Peyer's patch (tissue), 4 donors: ENCODE data around the gene IFT122. TPM values are rescaled to one million over a fixed set of nuclear protein-coding genes. Genes with fewer than 3 reads are reported as not detected.

Experiments
- DNase-seq, 3 donors: peaks; one replicate each; pipeline ENCODE4 v3.0.0-alpha.2; 2017 to 2019
- H3K27ac ChIP-seq, 4 donors: fragments of 200-600 bp; sonication (generic); one replicate each; pipeline ENCODE4 v1.5.1; 2016 to 2019
- H3K27me3 ChIP-seq, 2 donors: fragments of 200-600 bp; sonication (generic); one replicate each; pipeline ENCODE4 v1.5.1; 2019
- H3K36me3 ChIP-seq, 3 donors: fragments of 200-600 bp; sonication (generic); one replicate each; pipeline ENCODE4 v1.5.1; 2016 to 2019
- H3K4me1 ChIP-seq, 4 donors: fragments of 200-600 bp; sonication (generic); one replicate each; pipeline ENCODE4 v1.5.1; 2016 to 2019
- H3K4me3 ChIP-seq, 4 donors: fragments of 200-600 bp; sonication (generic); 1 replicate in 3 of 4; 2 replicates in 1 of 4; pipeline ENCODE4 v1.5.1; 2016 to 2019; ENCODE audit warnings: mild to moderate bottlenecking in 1 of 4
- H3K9me3 ChIP-seq, 4 donors: fragments of 200-600 bp; sonication (generic); one replicate each; pipeline ENCODE4 v1.5.1; 2016 to 2019; ENCODE audit warnings: mild to moderate bottlenecking in 1 of 4
- CTCF ChIP-seq, 6 experiments: fragments of 450-650 bp in 4 of 6; fragments of 200-600 bp in 2 of 6; sonication (generic) in 1 of 6; IDR thresholded peaks; one replicate each; pipeline ENCODE4 v1.5.1; 2017 to 2019; ENCODE audit warnings: antibody characterized with exemption in 6 of 6, mild to moderate bottlenecking in 3 of 6, moderate library complexity in 1 of 6
- POLR2A ChIP-seq, 2 donors: fragments of 450-650 bp; IDR thresholded peaks; one replicate each; pipeline ENCODE4 v1.5.1; 2017; ENCODE audit warnings: antibody characterized with exemption in 2 of 2, mild to moderate bottlenecking in 2 of 2, moderate library complexity in 2 of 2
- total RNA-seq, 4 donors: library from RNA; depleted of rRNA; stranded (reverse); fragments of >200 nt; gene quantifications; one replicate each; pipeline ENCODE4 v1.1.0, GENCODE V29; 2016

Gene IFT122
- total RNA-seq, 4 donors from 2014 or later = 10.9 to 85.0 (median 26.4) TPM

- H3K9me3 ChIP-seq = no peaks in the 10 kb centered on the region
- no peak for DNase-seq
- peaks cover 0 to 4% (median 0%) of the 10 kb centered on the region in 4 donors for H3K4me1 ChIP-seq
- TF ChIP-seq POLR2A (IDR thresholded peaks at IDR 0.05) (no peak), CTCF (IDR thresholded peaks at IDR 0.05) (no peak)
- H3K4me3 ChIP-seq = no peak within 1 kb of the TSS
- no peak within 1 kb of the TSS for H3K27ac ChIP-seq
- no peaks in the 10 kb centered on the region for H3K27me3 ChIP-seq
- no peaks in the 10 kb centered on the region for H3K36me3 ChIP-seq
Measured at GRCh38 chr3:129528589-129529100, 88.6 kb downstream of the IFT122 start, which contains the start of gene RHO. Gene RHO (plus strand): TSS chr3:129528639. CDS start chr3:129528734, 95 bp downstream.

GRCh38 chr3:129529436-129530210, 89.6 kb downstream of the IFT122 start:
- H3K27me3 ChIP-seq = no peaks in the 10 kb centered on the region
- TF ChIP-seq POLR2A (IDR thresholded peaks at IDR 0.05) = no peak
- no peak for TF ChIP-seq CTCF (IDR thresholded peaks at IDR 0.05)
- no peaks in the 10 kb centered on the region for H3K36me3 ChIP-seq
- H3K4me3 ChIP-seq = no peak overlapping the region
- H3K27ac ChIP-seq = no peak overlapping the region
- H3K4me1 ChIP-seq = peaks cover 0 to 4% (median 0%) of the 10 kb centered on the region in 4 donors
- no peak for DNase-seq
- H3K9me3 ChIP-seq = no peaks in the 10 kb centered on the region

- H3K36me3 ChIP-seq = no peaks in the 10 kb centered on the region
- H3K4me1 ChIP-seq = peaks cover 0 to 4% (median 0%) of the 10 kb centered on the region in 4 donors
- TF ChIP-seq POLR2A (IDR thresholded peaks at IDR 0.05) (no peak), CTCF (IDR thresholded peaks at IDR 0.05) (no peak)
- no peak overlapping the region for H3K27ac ChIP-seq
- no peak overlapping the region for H3K4me3 ChIP-seq
- no peaks in the 10 kb centered on the region for H3K9me3 ChIP-seq
- H3K27me3 ChIP-seq = no peaks in the 10 kb centered on the region
- no peak for DNase-seq
Measured at GRCh38 chr3:129530251-129530791, 90.3 kb downstream of the IFT122 start.

- Histone ChIP-seq H3K36me3 (no peaks in the 10 kb centered on the region), H3K4me1 (peaks cover 0 to 4% (median 0%) of the 10 kb centered on the region in 4 donors), H3K4me3 (no peak overlapping the region), H3K9me3 (no peaks in the 10 kb centered on the region), H3K27ac (no peak overlapping the region), H3K27me3 (no peaks in the 10 kb centered on the region)
- TF ChIP-seq CTCF (IDR thresholded peaks at IDR 0.05) = no peak
- no peak for TF ChIP-seq POLR2A (IDR thresholded peaks at IDR 0.05)
- no peak for DNase-seq
Measured at GRCh38 chr3:129530821-129531220, 90.8 kb downstream of the IFT122 start.

GRCh38 chr3:129531699-129532098, 91.7 kb downstream of the IFT122 start:
- TF ChIP-seq CTCF (IDR thresholded peaks at IDR 0.05) (no peak), POLR2A (IDR thresholded peaks at IDR 0.05) (no peak)
- H3K4me3 ChIP-seq = no peak overlapping the region

More at GRCh38 chr3:129531699-129532098, 91.7 kb downstream of the IFT122 start:
- H3K27me3 ChIP-seq = no peaks in the 10 kb centered on the region
- DNase-seq = no peak
- H3K4me1 ChIP-seq = peaks cover 0 to under 1% (median 0%) of the 10 kb centered on the region in 4 donors
- H3K36me3 ChIP-seq = no peaks in the 10 kb centered on the region
- H3K9me3 ChIP-seq = no peaks in the 10 kb centered on the region
- no peak overlapping the region for H3K27ac ChIP-seq
